Left forelimb (tissue), 1 donor: ENCODE measurements around the gene ASB1.

Experiments
- DNase-seq: peaks from one replicate; pipeline ENCODE4 v3.0.0-alpha.2; 2018; ENCODE audit warnings: low spot score

ASB1 gene

DNA sequence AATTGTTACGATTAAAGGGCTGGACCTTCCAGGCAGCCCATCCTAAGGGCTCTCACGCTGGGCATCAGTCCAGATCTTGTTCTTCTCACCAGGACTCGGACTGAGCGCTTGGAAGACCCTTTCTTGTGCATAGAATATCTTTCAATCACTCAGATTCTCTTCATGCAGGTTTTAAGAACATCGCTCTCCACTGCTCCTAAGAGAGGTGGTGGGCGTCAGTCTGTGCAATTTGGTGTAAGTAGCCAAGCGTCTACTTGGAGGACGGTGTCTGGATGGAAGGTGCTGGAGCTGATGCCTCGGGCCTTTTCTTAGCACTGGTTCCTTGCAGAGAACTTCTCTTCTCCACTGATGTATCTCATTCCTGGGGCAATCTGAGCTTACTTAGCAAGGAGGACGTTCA, 68.7 kb downstream of the ASB1 start:
- DNase-seq, result no peak

DNA sequence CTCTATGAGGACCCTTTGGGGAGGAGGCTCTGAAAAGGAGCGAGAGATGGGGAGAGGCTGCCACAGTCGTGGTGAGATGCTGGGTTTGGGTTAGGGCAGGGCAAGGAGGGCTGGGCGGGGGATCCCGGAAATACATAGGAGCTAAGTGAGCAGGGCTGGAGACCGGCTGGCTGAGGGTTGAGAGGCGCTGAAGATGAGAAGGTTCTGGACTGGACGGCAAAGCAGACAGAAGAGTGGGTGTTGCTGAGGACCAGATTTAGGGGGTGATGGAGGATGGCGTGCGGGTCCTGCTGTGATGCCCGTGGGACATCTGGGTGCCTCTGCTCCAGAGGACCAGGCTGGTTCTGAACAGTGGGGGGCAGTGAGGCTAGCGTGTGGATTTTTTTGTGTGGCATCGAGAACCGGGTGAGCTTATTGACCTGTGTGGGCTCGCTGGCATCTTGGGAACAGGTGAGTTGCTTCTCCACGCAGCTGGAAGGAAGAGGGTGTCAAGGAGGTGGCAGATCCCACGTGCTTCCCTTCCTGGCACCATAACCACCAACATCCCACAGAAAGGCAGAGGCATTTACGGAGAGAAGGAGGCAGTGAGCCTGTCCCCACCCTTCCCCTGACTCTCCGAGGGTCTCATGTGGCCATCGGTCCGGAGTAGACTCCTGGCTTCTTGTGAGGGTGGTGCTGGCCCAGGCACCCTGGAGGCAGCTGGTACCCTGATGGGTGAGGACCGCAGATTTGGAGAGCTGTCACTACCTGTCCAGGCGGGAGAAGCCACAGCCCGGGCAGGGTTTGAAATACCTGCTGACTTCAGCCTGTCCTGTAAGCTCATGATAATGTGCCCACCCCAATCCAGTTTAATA, 70.3 kb downstream of the ASB1 start:
- no peak for DNase-seq

DNA sequence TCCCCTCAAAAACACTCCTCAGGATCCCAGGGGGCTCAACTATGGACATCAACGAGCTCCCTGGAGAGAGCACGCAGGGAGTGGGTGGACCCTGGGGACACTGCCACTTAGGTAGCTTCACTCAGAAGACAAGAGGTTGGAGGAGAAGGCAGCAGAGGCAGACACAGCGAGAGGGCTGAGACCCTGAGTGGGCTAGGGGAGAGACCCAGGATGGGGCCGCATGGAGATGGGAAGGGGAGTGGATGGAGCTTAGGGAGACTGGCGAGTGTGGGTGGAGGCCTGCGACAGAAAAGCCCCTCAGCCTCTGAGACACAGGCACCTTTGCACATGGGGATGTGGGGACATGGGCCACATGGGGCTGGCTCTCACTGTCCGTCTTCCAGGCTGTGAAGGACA, 70.9 kb downstream of the ASB1 start:
- no peak for DNase-seq

GRCh38 chr2:238498188-238498587, 71.5 kb downstream of the ASB1 start:
- peak; percentile 23 for DNase-seq

GRCh38 chr2:238498691-238499295, 72.1 kb downstream of the ASB1 start:
- peak; percentile 37 for DNase-seq

- DNase-seq, result peak; percentile 60
Measured at GRCh38 chr2:238499731-238500580, 73.2 kb downstream of the ASB1 start.

DNA sequence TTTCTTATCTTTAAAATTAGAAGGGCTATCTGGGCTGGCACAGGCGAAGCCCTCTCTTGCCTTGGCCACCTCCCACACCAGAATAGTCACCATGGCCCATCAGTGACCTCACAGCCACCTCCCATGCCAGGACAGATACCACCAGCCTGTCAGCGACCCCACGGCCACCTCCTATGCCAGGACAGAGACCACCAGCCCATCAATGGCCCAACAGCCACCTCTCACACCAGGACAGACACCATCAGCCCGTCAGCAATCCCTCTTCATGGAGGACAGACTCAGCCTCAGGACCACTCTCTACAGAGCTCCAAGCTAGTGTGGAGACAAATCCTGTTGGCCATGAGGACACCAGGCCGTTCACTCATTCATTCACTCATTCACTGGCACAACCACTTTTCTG, 74.6 kb downstream of the ASB1 start:
- DNase-seq, result peak; percentile 37
